Stimulated activated CD8-positive, alpha-beta memory T cell treated with anti-CD3 and anti-CD28 coated beads, Interleukin-7, amount 100 ng/mL, for 1 hour (primary cell): ENCODE results near the gene GRIN2A.

Experiments
- DNase-seq, 2 donors: peaks; one replicate each; pipeline ENCODE4 v3.0.0-alpha.2; 2020; ENCODE audit warnings: low read depth in 2 of 2

The GRIN2A gene

DNA sequence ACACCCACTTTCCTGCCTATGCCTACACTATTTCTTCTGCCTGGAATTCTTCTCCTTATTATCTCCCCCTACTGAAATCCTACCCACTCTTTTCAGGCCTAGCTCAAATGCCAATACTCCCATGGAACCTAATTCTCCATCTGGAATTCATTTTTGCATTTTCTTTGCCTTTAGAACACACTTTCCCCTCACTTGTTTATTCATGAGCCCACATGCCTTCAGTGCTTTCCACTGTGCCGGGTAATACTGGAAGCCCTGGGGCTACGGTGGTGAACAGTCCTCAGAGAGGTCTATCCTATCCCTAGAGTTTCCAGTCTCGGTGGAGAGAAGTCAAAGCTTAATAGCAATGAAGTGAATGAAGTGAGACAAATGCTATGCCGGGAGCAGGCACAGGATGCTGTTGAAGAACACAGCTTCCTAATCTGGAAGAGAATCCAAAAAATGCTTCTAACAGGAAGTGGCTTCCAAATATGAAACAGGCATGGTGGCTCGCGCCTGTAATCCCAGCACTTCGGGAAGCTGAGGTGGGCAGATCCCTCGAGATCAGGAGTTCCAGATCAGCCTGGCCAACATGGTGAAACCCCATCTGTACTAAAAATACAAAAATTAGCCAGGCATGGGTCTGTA is 322.4 kb downstream of the GRIN2A start:
- DNase-seq = no peak

DNA sequence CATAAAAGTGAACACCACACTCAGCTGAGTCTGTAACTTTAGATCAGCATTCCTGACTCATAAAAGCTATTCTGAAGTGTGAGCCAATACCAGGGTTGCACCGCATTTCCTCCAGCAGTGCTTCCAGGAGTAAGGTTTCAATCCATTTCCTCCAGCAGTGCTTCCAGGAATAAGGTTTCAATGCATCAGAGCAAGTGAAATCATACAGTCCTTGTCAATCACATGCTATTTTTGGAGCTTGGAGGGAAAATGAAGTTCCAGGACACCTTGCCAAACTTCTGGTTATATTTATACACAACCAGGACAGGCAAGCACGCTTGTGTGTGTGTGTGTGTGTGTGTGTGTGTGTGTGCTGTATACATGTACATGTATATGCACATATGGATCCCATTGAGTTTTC is 327.6 kb downstream of the GRIN2A start:
- no peak for DNase-seq

DNA sequence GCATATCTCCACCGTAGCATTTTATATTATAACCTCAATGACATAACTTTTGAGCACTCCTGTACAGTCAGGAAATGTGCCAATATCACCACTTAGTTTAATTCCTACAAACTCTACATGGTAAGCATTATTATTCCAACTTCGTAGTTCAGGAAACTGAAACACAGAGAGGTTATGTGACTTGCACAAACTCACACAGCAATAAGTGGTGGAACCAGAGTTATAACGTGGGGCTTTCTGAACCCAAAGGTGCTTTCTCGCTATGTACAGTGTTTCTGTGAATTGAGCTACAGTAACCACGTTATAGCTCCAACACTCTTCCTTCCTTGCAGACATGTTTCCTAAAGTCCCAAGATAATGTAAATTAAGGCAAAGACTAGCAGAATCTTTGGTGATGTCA is 330.2 kb downstream of the GRIN2A start:
- no peak for DNase-seq

DNA sequence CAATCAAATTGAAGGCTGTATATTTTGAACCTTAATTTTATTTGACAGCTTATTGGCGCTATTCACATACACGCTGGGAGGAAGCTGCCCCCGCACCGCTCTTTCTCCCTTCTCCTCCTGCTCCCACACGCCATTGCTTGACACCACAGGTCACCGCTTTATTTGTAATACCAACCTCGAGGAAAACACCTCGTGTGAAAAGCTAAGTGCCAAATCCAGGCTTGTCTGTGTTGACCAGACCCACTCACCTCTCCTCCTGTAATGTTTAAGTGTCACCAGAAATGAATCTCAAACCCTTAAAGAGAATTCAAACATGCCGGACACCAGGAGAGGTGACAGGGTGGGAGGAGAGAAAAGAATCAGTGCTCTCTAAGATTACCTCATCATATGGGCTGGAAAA is 331.4 kb downstream of the GRIN2A start:
- no peak for DNase-seq

DNA sequence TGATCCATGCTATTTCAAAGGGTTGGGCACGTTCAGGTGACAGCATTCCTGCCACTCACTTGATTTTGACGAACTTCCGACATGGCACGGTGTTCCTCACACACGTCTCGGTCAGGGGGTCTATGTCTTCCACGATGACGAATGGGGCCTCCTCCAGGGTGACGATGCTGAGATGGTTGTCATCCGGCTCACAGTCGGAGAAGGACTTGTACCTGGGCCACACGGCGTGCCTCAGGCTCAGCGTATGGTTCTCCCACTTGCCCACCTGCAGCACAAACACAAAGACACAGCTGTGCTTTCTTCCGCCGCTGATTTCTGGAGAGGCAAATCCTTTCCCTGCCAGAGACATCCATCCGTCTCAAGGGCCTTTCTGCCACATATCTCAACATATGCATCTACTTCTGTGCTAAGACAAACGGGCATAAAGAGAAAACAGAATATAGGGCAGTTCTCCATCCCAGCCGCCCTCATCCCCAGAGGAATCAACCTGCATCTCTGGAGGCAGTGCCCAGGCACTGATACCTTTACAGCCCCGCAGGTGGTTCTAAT is 332.5 kb downstream of the GRIN2A start:
- DNase-seq = no peak

DNA sequence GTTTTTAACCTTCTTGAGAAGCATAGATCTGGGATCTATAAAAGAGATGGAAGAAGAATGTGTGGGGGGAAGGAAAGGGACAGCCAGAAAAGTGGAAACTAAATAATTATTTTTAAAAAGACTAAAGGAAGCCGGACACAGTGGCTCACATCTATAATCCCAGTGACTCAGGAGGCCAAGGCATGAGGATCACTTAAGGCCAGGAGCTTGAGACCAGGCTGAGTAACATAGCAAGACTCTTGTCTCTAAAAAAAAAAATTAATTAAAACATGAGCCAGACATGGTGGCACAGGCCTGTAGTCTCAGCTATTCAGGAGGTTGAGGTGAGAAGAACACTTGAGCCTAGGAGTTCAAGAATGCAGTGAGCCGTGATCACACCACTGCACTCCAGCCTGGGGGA is 335.1 kb downstream of the GRIN2A start:
- DNase-seq = no peak

DNA sequence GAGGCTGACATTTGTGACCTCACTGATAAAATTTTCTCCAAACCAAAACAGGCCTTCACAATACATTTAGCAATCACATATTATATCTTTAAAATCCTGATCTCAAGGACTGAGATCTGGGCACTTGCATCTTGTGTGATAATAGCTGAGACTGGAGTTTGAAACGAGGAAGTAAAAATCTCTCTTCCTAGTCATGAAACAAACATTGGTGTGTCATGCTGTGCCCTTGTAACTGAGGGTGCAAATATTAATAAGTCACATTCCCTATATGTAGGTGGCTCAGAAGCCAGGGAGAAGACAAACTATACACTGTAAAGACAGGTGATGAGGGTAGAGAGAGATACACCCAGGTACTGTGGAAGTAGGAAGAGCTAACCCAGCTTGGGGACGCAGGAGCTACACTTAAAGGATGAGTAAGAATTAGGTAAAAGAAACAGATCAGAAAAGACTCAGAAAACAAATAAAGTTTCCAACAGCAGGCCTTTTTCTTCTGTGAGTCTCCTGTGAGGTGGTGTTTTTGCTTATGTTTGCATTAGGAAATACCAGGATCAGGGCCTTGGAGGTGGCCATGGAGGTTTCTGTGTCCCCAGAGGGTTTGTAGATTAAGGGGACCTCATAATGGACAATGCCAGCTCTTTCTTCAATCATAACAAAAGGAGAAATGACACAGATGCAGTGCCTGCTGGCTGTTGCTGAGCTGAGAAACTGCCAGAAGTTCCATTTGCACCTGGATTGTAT is 335.7 kb downstream of the GRIN2A start:
- no peak for DNase-seq

DNA sequence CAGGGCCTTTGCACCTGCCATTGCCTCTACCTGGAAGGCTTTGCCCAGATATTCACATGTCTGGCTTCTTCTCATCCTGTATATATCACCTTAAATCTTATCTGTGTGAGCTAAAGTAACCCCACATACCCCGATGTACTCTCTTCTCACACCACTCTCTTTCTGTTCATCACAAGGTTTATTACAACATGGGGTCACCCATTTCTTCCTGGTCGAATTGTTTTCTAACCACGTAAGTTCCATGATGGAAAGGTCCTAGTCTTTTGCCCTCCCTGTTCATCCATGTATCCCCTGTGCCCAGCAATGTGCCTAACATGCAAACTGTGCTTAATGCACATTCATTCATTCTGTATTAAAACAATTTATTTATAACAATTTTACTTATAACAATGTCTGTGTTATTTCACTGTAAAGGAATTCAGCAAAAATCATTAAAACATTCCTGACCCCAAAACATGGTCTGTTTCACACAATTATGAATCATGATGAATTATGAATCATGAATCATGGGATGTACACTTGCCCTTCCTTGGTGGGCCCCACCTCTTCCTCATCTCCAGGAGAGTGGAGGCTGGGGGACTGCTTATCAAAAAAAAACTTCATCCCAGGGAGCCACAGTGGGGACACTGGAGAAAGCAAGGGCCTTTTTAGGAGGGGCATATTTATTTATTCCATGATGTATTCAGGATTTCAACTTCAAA is 336.4 kb downstream of the GRIN2A start:
- no peak for DNase-seq

DNA sequence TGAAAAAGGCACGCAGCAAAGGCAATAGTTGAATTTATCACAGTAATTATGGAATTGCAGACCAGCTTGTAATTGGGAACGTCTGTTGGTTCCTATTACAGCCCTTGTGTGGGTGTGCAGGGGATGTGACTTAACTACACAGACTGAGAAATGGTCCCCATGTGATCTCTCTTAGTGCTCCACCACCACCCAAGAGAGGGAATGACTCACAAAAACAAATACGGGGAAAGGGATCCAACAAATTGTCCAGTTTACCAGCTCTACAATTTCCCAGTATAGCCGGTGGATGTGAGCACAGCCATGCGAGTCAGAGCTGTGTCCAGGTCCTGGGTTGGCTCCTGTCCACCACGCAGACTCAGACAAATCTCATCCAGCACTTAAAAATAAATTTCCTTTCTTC is 337.9 kb downstream of the GRIN2A start:
- DNase-seq = no peak

DNA sequence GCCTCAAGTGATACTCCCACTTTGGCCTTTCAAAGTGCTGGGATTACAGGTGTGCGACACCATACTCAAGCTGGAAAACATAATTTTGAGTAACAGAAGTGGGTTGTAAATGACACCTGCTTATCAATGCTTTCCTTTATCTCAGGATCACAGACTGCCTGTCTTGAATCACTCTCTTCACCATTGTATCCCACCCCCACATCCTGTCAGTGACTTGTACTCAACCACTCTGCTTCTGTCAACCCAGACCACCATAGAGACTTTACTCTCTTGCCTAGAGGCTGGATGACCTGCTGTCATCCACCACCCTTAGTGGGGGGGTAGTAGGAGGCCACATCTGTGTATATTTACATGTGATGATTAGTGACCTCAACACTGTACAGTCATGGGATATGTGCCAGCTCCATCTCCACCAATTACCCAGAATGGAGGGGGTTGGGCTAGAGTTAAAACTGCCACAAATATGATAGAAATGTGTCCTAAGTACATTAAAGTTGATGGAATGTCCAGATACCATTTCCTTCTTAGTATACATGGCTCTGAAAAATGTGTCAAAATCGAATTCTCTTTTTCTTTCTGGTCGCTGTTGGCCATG is 338.7 kb downstream of the GRIN2A start:
- DNase-seq = no peak

DNA sequence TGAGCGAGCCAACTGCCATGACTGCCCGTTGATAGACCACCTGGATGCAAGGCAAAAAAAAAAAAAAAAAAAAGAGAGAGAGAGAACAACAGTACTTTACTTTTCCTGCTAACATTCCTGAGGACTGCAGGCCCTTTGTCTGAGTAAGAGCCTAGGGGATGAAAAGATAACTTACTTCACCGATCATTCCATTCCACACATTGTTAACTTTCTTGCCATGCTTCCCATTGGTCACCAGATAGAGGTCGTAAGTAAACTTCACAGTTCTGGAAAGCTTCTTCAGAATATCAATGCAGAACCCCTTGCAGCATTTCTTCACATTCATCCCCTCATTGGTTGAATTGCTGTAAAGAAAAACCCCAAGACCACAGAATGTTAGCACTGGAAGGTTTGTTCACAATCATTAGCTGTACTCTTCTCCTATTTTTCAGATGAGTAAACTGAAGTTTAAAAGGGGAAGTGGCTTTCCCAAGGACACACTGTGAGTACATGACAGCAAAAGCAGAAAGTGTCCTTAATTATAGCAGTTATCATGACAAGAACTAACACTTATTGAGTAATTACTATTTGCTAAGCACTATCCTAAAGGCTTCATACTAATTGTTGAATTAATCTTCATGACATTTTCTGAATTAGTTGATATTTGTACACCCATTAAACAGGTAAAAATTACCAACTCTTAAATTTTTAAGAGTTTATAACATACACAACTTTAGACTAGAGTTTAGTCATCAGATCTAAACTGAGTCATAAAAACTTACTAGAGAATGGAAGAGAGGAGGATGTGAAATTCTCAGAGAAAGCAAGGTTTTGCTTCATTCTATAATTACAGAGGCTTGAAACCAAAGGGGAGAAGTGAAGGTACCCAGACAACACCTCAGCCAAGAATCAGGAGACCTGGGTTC is 341.2 kb downstream of the GRIN2A start:
- no peak for DNase-seq

DNA sequence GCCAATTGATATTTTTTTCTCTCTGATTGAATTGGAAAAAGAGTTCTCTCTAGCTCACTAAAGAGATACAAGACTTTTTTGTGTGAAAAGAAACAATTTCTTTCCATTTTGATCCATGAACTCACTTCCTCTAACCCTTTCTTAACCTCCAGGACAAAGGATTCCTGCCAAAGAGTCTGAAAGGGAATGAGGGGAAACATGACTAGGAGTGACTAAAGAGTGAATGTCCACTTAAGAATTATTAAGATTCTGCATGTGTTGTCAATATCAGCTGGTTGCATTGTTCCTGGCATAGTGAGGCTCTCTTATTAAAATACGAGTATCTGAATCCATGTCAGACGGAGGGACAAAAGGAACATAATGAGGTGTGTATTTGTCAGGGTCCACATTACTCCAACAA is 344.7 kb downstream of the GRIN2A start:
- no peak for DNase-seq

DNA sequence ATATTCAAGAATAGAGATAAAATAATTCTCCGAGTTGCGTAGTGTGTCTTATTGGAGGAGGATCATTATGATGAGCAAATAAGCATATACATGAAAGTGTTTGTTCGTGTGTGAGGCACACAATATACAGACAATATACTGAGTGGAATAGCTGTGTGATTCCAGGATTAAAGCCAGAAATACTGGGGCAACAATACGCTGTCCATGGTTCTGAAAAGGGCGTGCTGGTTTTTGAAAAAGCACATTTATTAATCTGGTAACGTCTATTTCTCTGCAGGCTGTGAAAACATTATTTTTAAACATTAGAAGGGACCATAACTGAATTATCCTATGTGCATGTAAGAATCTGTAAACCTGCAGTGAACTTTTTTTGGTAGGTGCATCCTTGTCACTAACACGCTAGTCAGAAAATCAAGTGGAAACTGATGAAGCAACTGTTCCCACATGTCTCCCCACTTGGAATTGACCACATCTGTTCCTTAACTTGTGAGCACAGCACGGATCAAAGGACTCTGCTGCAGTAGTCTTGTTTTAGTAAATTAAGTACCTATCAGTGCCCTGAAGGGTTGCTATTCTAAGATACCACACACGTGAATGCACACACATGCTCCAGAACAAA is 346.0 kb downstream of the GRIN2A start:
- DNase-seq = no peak

DNA sequence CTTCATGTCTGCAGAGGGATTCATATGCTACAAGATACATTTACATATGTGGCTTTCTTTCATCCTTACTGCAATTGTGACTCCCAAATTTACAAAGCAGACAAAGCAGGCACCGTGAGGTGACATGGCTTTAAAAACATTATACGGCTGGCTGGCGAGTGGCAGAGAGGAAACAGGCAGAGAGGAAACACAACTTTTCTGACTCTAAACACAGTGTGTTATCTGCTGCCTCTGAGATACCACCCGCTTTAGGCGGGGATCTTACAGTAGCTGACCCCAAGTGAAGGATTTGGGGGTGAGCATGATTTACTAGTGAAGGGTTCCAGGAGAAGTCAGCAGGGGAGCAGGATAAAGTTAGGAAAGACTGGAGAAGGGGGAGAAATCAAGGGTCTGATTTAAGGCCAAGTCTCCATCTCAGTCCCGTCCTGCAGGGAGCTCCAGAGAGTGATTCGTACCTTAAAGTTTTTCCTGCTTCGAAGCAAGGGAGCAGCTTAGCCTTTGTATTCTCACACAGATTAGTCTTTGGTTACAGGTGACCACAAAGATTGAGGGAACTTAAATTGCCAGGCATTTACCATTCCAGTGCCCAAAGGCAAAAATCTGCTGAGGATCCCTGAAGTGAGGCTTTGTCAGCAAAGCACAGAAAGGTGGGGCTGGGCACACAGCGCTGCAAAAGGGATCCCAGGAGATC is 355.0 kb downstream of the GRIN2A start:
- DNase-seq = no peak

DNA sequence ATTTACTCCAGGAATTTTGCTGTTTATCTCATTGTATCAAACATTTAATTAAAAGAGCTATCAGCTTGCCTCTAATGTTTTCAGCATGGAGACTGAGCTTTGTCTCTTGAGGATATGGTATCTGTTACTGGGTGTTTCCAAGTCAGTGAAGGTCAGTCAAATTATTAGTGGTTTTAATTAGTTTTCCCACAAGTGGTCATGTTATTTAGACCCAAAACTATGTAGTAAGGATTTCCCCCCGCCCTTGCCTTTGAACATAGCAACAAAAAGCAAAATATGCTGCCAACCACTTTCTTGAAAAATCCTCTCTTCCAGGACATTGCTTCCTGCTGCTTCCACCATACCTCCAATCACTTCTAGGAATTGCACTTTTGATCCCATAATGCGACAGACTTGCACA is 355.6 kb downstream of the GRIN2A start:
- DNase-seq = no peak

DNA sequence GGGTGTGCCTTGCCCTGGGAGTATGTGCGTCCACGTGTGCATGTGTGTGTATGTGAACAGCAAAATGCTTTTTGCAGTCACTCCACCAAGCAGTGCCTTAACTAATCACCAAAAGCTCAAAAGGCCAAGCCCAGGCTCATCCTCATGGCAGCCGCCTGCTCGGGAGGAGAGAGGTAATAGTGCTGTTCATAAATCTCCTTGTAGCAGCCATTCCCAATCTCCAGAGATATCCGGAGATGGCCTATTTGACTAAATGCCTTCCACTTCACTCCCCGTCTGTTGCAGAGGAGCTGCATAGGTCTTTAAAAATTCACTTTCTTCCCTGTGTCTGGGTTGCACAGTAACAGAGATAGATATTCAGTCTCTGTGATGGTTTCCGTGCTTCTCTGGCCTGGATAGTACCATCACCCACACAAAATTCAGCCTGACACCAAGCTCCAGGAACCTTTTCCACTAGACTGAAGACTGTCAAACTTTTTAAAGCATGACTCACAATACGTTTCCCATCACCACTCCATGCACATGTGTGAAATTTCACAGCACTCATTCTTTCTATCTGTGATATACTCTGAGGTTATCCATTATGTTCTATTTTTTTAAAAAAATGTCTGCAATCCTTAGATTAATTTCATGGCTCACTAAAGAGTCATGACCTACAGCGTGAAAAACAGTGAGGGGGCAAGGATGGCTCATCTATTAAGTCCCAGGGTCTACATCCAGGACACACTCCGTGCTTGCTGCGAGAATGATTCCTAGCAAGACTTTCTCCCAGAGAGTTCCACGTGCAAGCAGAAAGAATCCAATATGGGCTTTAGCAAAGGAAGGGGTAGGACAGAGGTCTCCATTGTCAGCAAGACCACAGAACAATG is 357.8 kb downstream of the GRIN2A start:
- no peak for DNase-seq

DNA sequence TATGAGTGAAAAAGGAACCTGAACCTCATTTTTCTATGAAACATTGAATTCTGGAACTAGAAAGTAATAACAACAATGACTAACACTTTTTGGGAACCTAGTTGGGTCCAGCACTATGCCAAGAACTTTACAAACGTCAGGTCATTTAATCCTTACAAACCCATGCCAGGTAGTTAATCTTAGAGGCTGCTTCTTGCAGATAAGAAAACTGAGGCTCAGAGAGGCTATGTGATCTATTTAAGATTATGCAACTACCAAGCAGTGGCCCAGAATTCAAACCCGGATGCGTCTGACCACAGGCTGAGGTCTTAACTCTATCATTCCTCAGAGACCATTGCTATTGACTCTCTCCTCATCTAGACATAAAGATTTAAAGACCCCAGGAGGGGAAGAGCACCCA is 358.7 kb downstream of the GRIN2A start:
- no peak for DNase-seq

DNA sequence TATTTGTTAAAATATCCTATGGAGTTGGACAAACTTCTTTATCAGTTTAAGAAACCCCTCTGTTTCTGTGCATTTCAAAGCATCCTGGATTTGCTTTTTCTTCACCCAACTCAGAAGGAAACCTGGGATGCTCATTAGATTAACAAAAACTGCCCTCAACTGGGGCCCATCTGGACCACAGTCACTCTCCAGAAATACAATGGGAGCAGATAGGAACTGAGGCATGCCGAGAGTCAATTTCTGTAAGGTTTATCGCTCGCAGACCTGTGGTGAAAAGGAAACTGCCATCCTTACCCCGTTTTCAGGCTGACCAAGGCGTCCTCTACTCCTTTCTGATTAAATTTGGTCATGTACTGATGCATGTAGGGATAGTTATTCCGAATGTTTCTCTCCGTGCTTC is 360.3 kb downstream of the GRIN2A start:
- DNase-seq = no peak

DNA sequence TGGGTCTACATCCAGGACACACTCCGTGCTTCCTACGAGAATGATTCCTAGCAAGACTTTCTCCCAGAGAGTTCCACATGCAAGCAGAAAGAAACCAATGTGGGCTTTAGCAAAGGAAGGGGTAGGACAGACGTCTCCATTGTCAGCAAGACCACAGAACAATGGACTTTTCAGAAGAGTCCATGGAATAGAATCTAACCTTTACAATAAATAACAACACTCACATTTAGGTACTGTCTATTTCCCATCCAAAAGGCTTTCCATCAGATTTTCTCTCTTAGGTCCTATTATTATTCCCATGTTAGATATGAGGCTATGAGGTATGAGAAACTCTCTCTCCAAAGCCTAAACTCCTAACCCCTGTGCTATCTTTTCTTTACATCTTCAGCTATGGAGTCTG is 360.9 kb downstream of the GRIN2A start:
- no peak for DNase-seq
